ENCODE data around the gene CD300A. TPM values are rescaled to one million over a fixed set of nuclear protein-coding genes. Genes with fewer than 3 reads are reported as not detected.

CD300A gene
- total RNA-seq, 1 experiment from 2014 or later: not detected

DNA sequence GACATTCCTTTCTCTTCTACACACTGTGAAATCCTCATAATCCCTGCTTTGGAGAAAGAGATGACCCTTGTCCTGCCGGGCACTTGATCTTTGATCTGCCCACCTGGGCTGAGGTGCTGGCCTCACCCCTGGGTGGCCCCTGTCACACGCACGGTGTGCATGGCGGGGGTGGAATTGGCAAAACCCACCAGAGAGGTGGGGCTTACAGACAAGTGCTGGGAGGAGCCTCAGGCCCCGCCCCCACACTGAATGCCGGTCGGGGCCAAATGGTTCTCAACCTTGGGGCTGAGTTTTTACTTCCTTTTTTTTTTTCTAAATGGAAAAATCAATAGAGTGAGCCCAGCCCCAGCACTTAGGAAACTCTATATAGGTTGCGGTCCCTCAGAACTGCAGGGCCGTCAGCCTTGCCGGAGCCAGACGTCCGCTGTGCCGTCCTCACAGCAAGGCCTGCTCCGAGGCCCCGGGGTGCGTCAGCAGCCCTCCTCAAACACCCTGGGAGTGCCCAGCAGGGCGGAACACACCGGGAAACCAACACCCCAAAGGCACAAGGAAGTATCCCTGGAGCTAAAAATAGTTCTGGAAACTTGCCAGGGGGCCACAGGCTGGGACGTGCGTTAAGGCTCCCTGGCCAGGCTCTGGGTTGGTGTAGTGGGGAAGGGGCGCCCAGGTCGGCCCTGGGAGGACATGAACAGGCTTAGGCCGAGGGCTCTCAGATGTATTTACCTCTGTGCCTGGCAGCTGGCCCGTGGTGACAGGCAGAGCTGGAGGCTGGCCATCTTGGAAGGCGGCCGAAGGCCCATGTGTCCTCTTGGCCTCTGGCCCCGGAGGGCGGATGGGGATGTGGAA, 23.5 kb upstream of the CD300A start:
- no peaks in the 10 kb centered on the region for H3K9me3 Mint-ChIP-seq (ENCODE audit: unreplicated experiment)
- no TSS peak for BruUV-seq (replicated peaks)
- peaks cover 39% of the 10 kb centered on the region for H3K4me1 Mint-ChIP-seq (ENCODE audit: insufficient read depth, unreplicated experiment)
- ChIA-PET CTCF (interaction anchor here (0.7 to 7.3 kb wide), 5 partner anchors 10 to 63 kb away, joined by 3 to 49 read pairs (median 5); no protein-coding TSS in a partner anchor), POLR2A (interaction anchor here (0.6 to 2.9 kb wide), 8 partner anchors 8 to 155 kb away, joined by 3 to 43 read pairs (median 8); partner anchors contain the start of gene GPRC5C)
- TF ChIP-seq, protein P1, sequence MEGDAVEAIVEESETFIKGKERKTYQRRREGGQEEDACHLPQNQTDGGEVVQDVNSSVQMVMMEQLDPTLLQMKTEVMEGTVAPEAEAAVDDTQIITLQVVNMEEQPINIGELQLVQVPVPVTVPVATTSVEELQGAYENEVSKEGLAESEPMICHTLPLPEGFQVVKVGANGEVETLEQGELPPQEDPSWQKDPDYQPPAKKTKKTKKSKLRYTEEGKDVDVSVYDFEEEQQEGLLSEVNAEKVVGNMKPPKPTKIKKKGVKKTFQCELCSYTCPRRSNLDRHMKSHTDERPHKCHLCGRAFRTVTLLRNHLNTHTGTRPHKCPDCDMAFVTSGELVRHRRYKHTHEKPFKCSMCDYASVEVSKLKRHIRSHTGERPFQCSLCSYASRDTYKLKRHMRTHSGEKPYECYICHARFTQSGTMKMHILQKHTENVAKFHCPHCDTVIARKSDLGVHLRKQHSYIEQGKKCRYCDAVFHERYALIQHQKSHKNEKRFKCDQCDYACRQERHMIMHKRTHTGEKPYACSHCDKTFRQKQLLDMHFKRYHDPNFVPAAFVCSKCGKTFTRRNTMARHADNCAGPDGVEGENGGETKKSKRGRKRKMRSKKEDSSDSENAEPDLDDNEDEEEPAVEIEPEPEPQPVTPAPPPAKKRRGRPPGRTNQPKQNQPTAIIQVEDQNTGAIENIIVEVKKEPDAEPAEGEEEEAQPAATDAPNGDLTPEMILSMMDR (IDR thresholded peaks at IDR 0.05; ENCODE audit: unreplicated experiment): no peak
- peak; percentile 91 for DNase-seq (ENCODE audit: unreplicated experiment)
- intact Hi-C loops (cut with micrococcal nuclease): loop anchor here (1.0 kb wide), 1 partner anchor 11 kb away; no protein-coding TSS in a partner anchor
- peak overlapping the region; percentile 62 for H3K4me3 Mint-ChIP-seq (ENCODE audit: unreplicated experiment)
- peaks cover 45% of the 10 kb centered on the region for H3K36me3 Mint-ChIP-seq (ENCODE audit: insufficient read depth, unreplicated experiment)
- peak overlapping the region; percentile 78 for H3K27ac Mint-ChIP-seq (ENCODE audit: low read depth, unreplicated experiment)
- no peaks in the 10 kb centered on the region for H3K27me3 Mint-ChIP-seq (ENCODE audit: insufficient read depth, unreplicated experiment)

DNA sequence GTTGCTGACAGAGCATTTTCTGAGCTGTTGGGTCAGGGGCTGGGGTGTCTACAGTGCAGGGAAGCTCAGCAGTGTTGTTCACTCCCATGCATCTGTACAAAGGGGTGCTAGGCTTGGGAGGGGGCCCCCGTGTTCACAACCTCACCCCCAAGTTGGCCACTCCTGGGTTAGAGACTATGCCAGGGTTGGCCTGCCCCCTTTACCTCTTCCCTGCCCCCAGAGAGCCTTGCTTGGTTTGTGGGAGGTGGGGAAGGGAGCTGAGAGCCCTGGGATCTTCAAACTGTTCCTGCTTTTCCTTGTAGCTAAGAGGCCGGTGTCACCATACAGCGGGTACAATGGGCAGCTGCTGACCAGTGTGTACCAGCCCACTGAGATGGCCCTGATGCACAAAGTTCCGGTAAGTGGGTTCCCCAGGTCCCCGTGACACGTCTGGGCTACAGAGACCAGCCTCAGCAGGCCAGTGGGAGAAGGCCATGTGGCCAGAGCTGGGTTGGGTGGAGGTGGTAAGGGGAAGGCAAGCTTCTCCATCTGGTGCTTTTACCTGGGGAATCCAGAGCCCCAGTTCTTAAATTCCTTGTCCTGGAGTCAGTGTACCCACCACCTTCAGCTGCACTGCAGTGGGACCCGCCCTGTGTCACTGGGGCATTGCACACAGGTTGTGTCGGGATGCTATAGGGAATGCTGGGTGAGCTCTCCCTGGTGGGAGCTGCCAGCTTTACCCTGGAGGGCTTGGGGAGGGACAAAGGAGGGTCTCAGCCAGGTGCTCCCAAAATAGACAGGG, 22.7 kb upstream of the CD300A start:
- H3K36me3 Mint-ChIP-seq (ENCODE audit: insufficient read depth, unreplicated experiment): peaks cover 42% of the 10 kb centered on the region
- no peaks in the 10 kb centered on the region for H3K9me3 Mint-ChIP-seq (ENCODE audit: unreplicated experiment)
- intact Hi-C loops (cut with micrococcal nuclease): loop anchor here (1.0 kb wide), 2 partner anchors 11 kb away; partner anchors contain the start of gene GPRC5C
- CTCF ChIA-PET: interaction anchor here (0.7 to 7.3 kb wide), 6 partner anchors 10 to 64 kb away, joined by 3 to 49 read pairs (median 4); no protein-coding TSS in a partner anchor
- H3K4me3 Mint-ChIP-seq (ENCODE audit: unreplicated experiment): peak overlapping the region; percentile 62
- H3K27ac Mint-ChIP-seq (ENCODE audit: low read depth, unreplicated experiment): peak overlapping the region; percentile 78
- no peak for DNase-seq (ENCODE audit: unreplicated experiment)
- POLR2A ChIA-PET: interaction anchor here (0.6 to 2.9 kb wide), 9 partner anchors 9 to 438 kb away, joined by 3 to 43 read pairs (median 5); partner anchors contain the start of gene GPRC5C
- BruUV-seq (replicated peaks): no TSS peak
- H3K4me1 Mint-ChIP-seq (ENCODE audit: insufficient read depth, unreplicated experiment): peaks cover 39% of the 10 kb centered on the region
- TF ChIP-seq, protein P1 (IDR thresholded peaks at IDR 0.05; ENCODE audit: unreplicated experiment): no peak
- H3K27me3 Mint-ChIP-seq (ENCODE audit: insufficient read depth, unreplicated experiment): no peaks in the 10 kb centered on the region

DNA sequence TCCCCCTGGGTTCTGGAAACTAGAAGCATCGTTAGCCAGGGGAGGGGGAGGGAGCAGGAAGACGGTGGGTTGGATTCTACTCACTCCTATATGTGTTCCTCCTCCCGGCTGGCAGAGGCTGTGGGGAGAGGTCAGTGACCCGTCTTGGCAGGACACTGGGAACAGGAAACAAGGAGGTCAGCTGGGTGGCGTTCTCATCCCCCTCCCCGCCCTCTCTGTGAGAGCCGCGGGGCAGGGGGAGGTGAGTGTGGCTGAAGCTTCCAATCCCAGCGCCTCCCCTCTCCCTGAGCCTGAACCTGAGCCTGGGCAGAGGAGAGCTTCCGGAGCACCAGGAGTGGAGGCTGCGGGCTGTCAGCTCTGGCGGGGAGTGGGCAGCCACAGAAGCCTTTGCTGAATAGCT, 22.0 kb upstream of the CD300A start:
- CTCF ChIA-PET: interaction anchor here (0.5 to 7.3 kb wide), 5 partner anchors 13 to 64 kb away, joined by 3 to 49 read pairs (median 3); no protein-coding TSS in a partner anchor
- Mint-ChIP-seq H3K4me3 (ENCODE audit: unreplicated experiment) (peak overlapping the region; percentile 35), H3K27ac (ENCODE audit: low read depth, unreplicated experiment) (peak overlapping the region; percentile 49), H3K4me1 (ENCODE audit: insufficient read depth, unreplicated experiment) (peaks cover 39% of the 10 kb centered on the region), H3K9me3 (ENCODE audit: unreplicated experiment) (no peaks in the 10 kb centered on the region), H3K27me3 (ENCODE audit: insufficient read depth, unreplicated experiment) (no peaks in the 10 kb centered on the region), H3K36me3 (ENCODE audit: insufficient read depth, unreplicated experiment) (peaks cover 42% of the 10 kb centered on the region)
- intact Hi-C loops (cut with micrococcal nuclease): loop anchor here (1.0 kb wide), 1 partner anchor 12 kb away; the partner anchor contains the start of gene GPRC5C
- peak; percentile 92 for DNase-seq (ENCODE audit: unreplicated experiment)
- POLR2A ChIA-PET: interaction anchor here (1.4 to 2.9 kb wide), 3 partner anchors 9 to 14 kb away, joined by 4 to 43 read pairs (median 28); partner anchors contain the start of gene GPRC5C
- TF ChIP-seq, protein P1 (IDR thresholded peaks at IDR 0.05; ENCODE audit: unreplicated experiment): no peak
- BruUV-seq (replicated peaks): no TSS peak
